Left kidney (tissue), 8 donors: ENCODE measurements around the gene DGKA. TPM values are rescaled to one million over a fixed set of nuclear protein-coding genes. Genes with fewer than 3 reads are reported as not detected.
"Not testable (repeated sequence)": the region's sequence is repeated elsewhere in the genome, so short reads cannot be mapped to it uniquely, and the experiment has no call there.

Experiments used
- DNase-seq: peaks from one replicate; pipeline ENCODE4 v3.0.0-alpha.2; 2013
- long read RNA-seq, 8 donors: transcript quantifications; one replicate each; lab custom pipeline, GENCODE V29; 2026
- polyA plus RNA-seq: library from polyadenylated mRNA; unstranded; fragments of 120-200 nt; gene quantifications from one replicate; pipeline ENCODE4 v1.2.1, GENCODE V29; 2013; ENCODE audit not compliant: insufficient read length

The DGKA gene
- 26.2 TPM for polyA plus RNA-seq
- long read RNA-seq, donor 1, partial matches to known transcripts = 6 of 36 reads
- long read RNA-seq, donor 1, other reads (novel, unspliced or antisense) = 30 of 36 reads
- long read RNA-seq, donor 2, partial matches to known transcripts = 21 of 21 reads
- long read RNA-seq, donor 2, other reads (novel, unspliced or antisense) = 0 of 21 reads
- long read RNA-seq, donor 3 = 0 reads
- long read RNA-seq, donor 4, partial matches to known transcripts = 0 of 1 reads
- long read RNA-seq, donor 4, other reads (novel, unspliced or antisense) = 0 of 1 reads
- long read RNA-seq, donor 5, partial matches to known transcripts = 0 of 2 reads
- long read RNA-seq, donor 5, other reads (novel, unspliced or antisense) = 0 of 2 reads
- long read RNA-seq, donor 6, partial matches to known transcripts = 33 of 33 reads
- long read RNA-seq, donor 6, other reads (novel, unspliced or antisense) = 0 of 33 reads
- long read RNA-seq, donor 7, partial matches to known transcripts = 0 of 2 reads
- long read RNA-seq, donor 7, other reads (novel, unspliced or antisense) = 0 of 2 reads
- long read RNA-seq, donor 8 = 0 reads

- peak; percentile 55 for DNase-seq
Observed at GRCh38 chr12:55930771-55931316, at the start of gene DGKA. Gene DGKA, plus strand, starts transcription at chr12:55931162. Its CDS starts 5,342 bp downstream, at chr12:55936504.

GRCh38 chr12:55885113-55885512, 45.8 kb upstream of the DGKA start:
- DNase-seq = no peak

GRCh38 chr12:55891310-55891709, 39.7 kb upstream of the DGKA start:
- no peak for DNase-seq

- DNase-seq = no peak
Observed at GRCh38 chr12:55893723-55894122, 37.2 kb upstream of the DGKA start.

- DNase-seq = no peak
Observed at GRCh38 chr12:55899082-55899481, 31.9 kb upstream of the DGKA start.

GRCh38 chr12:55901881-55902490, 29.0 kb upstream of the DGKA start:
- no peak for DNase-seq

GRCh38 chr12:55906056-55906455, 24.9 kb upstream of the DGKA start:
- DNase-seq = no peak

- DNase-seq = no peak
Observed at GRCh38 chr12:55908726-55909512, 22.0 kb upstream of the DGKA start.

- DNase-seq = no peak
Observed at GRCh38 chr12:55909513-55909884, 21.5 kb upstream of the DGKA start.

- no peak for DNase-seq
Observed at GRCh38 chr12:55912908-55913307, 18.1 kb upstream of the DGKA start.

- DNase-seq = no peak
Observed at GRCh38 chr12:55915482-55915859, 15.5 kb upstream of the DGKA start.

GRCh38 chr12:55919032-55919431, 11.9 kb upstream of the DGKA start:
- not testable (repeated sequence) for DNase-seq

GRCh38 chr12:55922126-55922525, 8.8 kb upstream of the DGKA start:
- no peak for DNase-seq

- not testable (repeated sequence) for DNase-seq
Observed at GRCh38 chr12:55923648-55924047, 7.3 kb upstream of the DGKA start.

- DNase-seq = no peak
Observed at GRCh38 chr12:55925371-55925770, 5.6 kb upstream of the DGKA start.

GRCh38 chr12:55925870-55926737, 4.9 kb upstream of the DGKA start:
- no peak for DNase-seq

GRCh38 chr12:55926738-55927587, 4.0 kb upstream of the DGKA start:
- peak; percentile 94 for DNase-seq

GRCh38 chr12:55927588-55928502, 3.1 kb upstream of the DGKA start, which contains the start of gene PYM1:
Gene PYM1, minus strand, starts transcription at chr12:55927894. Its CDS starts 133 bp downstream, at chr12:55927761.
- peak; percentile 68 for DNase-seq

- DNase-seq = no peak
Observed at GRCh38 chr12:55929306-55929791, 1.6 kb upstream of the DGKA start.
